CD4-positive, alpha-beta T cell treated with Interleukin-2 at 100 ng/mL for 4 hours (primary cell): Measurements from ENCODE around the gene DCXR.
A peak's percentile ranks its signal among the peaks of the same experiment; 100 is the strongest.

Source experiments
- DNase-seq: peaks from one replicate; pipeline ENCODE4 v3.0.0-alpha.2; 2020; ENCODE audit warnings: low spot score

Gene DCXR

GRCh38 chr17:82037092-82037888, at the start of gene DCXR:
DCXR (minus strand) TSS chr17:82037697; CDS start chr17:82037682, 15 bp downstream.
- peak; percentile 96 for DNase-seq

DNA sequence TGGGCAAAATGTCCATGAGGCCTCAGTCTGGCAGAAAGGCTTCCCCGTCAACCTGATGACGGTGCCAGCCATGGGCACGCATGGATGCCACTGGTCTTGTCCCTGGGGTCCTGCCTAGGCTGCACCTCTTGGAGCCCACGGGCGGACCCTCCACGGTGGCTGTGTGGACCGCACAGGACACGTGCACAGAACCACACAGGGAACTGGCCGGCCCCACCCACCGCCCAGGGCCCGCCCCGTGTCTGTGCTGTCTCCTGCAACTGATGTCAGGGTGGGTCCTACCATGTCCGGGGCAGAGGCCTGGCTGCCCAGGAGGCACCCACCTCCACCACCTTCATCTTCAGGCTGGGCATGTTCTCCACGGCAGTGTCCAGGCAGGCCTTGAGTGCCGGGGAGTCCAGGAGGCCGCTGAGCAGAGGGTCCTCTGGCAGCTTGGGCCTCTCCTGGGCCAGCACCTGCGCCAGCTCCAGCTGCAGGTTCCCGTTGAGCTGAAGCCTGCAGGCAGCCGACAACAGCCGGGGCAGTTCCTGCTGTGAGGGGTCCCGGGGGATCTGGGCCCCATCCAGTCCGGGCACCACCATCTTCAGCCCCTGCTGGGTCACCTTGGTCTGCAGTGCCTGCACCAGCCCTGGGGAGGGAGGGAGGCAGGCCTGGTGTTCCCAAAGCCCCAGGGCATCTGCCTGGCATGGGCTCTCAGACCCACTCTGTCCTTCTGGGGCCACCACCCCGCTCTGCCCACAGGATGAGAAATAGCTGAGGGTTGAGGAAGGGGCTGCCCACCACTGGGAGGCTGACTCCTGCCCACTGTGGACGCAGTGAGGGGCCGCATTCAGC, 48.7 kb upstream of the DCXR start:
- DNase-seq: no peak

DNA sequence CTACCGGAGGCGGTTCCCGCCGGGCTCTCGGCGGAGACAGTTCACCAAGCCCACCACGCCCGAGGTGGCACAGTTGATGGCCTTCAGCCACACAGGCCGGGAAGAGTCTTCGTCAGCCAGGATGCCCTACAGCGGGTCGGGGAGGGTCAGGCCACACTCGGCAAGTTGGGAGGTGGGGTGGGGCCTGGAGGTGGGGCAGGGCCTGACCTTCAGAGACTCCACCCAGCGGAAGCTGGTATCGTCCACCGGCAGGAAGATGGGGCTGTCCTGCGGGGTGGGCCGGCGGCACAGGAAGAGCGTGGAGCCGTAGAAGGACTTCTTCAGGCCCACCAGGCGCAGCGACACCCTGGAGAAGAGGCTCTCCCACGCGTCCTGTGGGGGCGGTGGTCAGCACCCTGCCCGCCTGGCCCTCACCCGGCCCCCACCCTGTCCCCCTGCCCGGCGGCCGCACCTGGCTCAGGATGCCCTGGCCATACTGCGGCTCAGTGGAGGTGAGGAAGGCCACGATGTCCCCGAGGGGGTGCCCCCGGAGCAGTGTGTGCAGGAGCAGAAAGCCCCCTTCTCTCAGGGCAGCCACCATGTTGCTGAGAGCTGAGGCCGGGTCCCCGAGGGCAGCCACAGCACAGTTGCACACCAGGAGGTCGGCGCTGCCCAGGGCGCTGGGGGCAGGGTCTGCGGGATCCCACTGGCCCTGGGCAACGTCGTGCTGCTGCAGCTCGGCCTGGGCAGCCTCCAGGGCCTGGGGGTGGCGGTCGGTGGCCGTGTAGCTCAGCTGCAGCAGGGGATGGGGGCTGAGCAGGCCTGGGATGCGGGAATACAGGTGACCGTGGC, 47.7 kb upstream of the DCXR start:
- no peak for DNase-seq

- no peak for DNase-seq
These were observed 47.0 kb upstream of the DCXR start for GRCh38 chr17:82084373-82085030.

DNA sequence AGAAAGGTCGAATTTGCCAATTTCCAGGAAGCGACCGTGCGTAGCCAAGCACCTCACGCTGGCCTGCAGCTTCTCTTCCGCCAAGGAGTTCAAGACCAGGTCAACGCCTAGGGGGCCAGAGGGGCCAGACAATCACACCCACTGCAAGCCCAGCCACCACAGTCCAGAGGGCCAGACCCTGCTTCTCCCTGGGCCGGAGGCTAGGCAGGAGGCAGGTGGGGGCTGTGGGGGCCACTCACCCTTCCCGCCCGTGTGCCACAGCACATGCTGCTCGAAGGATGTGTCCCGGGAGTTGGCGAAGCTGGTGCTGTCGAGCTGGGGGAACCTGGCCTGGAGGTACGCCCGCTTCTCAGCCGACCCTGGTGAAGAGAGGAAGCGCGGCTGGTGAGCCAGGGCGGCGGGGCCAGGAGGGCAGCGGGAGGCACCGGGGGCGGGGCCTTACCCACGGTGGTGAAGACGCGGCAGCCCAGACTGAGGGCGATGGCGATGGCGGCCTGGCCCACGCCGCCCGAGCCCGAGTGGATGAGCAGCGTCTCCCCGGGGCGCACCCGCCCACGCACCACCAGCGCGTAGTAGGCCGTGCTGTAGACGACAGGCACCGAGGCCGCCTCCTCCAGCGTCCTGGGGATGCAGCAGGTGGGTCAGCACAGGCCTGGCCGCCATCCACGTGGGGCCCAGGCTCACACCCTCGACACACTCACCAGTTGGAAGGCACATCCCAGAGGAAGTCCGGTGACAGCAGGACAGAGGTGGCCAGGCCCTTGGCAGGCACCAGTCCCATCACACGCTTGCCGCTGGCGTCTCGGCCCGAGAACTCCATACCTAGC, 46.2 kb upstream of the DCXR start:
- no peak for DNase-seq

- DNase-seq: no peak
These were observed 45.5 kb upstream of the DCXR start for GRCh38 chr17:82083009-82083408.

- DNase-seq: no peak
These were observed 45.0 kb upstream of the DCXR start for GRCh38 chr17:82082456-82082855.

- no peak for DNase-seq
These were observed 44.5 kb upstream of the DCXR start for GRCh38 chr17:82081966-82082365.

DNA sequence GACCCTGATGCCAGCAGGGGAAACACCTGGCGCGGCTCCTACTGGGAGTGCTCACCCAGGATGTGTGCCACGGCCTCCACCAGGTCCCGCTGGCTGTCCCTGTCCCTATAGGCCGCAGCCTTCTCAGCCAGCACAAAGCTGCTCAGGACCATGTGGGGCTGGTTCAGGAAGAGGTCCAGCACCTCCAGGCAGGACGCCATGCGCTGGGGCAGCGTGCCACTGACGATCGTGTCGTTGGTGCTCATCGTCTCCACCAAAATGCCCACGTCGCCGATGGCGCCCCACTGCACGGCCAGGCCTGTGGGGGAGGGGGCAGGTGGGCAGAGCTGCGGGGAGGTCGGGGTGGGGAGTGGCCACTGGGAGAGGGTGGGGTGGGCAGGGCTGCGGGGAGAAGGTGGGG, 44.0 kb upstream of the DCXR start:
- no peak for DNase-seq

GRCh38 chr17:82080789-82081464, 43.4 kb upstream of the DCXR start:
- DNase-seq: no peak

GRCh38 chr17:82080048-82080788, 42.7 kb upstream of the DCXR start:
- DNase-seq: no peak

DNA sequence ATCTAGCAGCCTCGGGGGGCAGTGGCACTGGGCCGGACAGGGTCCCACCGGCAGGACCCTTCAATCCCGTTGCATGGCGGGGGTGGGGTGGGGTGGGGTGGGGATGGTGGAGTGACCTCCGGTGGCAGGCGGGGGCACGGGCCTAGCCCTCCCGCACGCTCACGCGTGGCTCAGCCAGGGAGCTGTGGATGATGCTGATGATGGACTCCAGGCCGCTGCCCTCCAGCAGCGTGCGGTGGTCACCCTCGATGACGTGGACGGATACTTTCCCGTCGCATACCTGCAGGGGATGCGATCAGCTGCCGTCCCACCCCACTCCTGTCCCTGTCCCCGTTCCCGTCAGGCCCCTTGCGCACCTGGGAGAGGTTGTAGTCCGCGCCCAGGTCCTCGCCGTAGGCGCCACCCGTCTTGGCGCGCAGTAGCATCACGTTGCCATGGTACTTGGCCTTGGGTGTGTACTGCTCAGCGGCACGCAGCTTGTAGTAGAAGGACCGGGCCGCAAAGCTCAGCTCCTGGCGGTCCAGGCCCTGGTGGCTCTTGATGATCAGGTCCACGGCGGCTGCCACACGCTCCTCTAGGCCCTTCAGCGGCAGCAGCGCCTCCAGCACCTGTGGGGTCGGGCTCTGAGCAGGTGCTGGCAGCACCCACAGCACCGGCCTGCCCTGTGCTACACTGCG, 41.6 kb upstream of the DCXR start:
- no peak for DNase-seq

DNA sequence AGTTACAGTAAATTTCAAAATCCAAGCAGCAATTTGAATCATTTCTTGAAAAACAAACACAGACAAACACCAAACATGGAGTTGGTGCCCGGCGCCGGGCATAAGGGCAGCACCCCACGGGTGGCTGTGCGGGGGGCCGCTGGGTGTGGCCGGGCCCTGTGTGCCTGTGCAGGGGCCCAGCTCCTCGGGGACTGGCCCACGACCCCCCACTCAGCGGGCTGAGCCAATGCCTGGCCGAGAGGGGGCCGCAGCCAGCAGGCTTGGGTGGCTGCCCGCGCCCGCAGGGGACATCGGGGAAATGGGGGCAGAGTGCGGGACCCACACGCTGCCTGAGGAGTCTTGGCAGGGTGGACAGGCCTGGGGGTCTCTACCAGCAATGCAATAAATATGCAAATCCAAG, 40.9 kb upstream of the DCXR start:
- DNase-seq: no peak

DNA sequence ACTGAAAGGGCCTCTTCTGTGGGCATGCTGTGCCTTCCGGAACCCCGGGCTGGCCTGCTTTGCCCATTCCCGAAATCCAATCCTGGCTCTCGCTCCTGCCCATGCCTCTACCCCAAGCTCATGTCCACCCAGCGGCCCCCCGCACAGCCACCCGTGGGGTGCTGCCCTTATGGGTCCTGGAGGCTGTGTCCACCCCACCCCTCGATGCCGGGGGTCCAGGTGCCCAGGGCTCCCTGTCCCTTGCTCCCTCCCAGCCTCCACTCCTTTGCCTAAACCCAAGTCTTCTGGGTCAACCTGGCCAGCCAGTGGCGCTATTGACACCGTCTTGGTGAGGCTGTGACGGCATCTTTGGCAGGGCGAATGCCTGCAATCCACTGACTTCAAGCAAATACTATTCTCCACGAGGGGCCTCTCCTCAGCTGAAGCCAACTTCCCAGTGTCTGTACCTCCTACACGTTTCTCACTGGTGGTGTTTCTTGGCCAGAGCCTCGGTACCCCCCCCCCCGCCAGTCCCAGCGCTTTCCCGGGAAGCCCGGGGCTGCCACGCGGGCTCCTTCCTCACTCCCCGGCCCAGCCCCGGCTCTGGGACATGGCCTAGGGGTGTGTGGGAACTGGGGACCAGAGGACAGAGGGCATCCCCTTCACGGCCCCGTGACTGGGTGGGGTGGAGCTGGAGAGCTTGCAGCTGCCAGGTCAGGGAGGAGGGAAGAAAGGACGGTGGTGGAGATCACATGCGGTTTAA, 40.3 kb upstream of the DCXR start:
- DNase-seq: no peak

GRCh38 chr17:82076785-82077591, 39.5 kb upstream of the DCXR start:
- DNase-seq: no peak

GRCh38 chr17:82076018-82076784, 38.7 kb upstream of the DCXR start:
- no peak for DNase-seq

DNA sequence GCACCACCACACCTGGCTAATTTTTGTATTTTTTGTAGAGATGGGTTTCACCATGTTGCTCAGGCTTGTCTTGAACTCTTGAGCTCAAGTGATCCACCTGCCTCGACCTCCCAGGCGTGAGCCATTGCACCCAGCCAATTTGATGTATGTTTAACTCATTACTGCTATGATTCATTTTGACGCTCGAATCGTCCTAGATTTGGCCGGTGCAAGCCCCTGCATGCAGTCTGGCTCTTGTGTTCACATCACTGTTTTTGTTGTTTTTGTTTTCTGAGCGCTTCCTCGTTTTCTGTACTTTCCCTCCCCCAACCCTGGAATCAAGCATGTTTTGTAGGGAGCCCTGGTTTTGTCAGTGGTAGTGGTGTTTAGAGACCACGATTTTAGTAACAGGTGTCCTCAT, 35.9 kb upstream of the DCXR start:
- no peak for DNase-seq
